ENCODE results near the gene CEP55.
"Not testable (repeated sequence)": the region's sequence is repeated elsewhere in the genome, so short reads cannot be mapped to it uniquely, and the experiment has no call there.

Gene CEP55

GRCh38 chr10:93496322-93497041, at the start of gene CEP55:
CEP55 (plus strand) TSS chr10:93496612; CDS start chr10:93500052, 3,440 bp downstream.
- peak; percentile 96 for DNase-seq

- no peak for DNase-seq
Observed at GRCh38 chr10:93447019-93447418, 49.4 kb upstream of the CEP55 start.

GRCh38 chr10:93447970-93448369, 48.4 kb upstream of the CEP55 start:
- DNase-seq = no peak

- no peak for DNase-seq
Observed at GRCh38 chr10:93451244-93451947, 45.0 kb upstream of the CEP55 start.

GRCh38 chr10:93452143-93452542, 44.3 kb upstream of the CEP55 start:
- no peak for DNase-seq

GRCh38 chr10:93454146-93454545, 42.3 kb upstream of the CEP55 start:
- no peak for DNase-seq

- DNase-seq = no peak
Observed at GRCh38 chr10:93454736-93455135, 41.7 kb upstream of the CEP55 start.

- DNase-seq = no peak
Observed at GRCh38 chr10:93456480-93456879, 39.9 kb upstream of the CEP55 start.

GRCh38 chr10:93457511-93457910, 38.9 kb upstream of the CEP55 start:
- DNase-seq = no peak

GRCh38 chr10:93458821-93459257, 37.6 kb upstream of the CEP55 start:
- DNase-seq = peak; percentile 24

- no peak for DNase-seq
Observed at GRCh38 chr10:93459466-93459865, 36.9 kb upstream of the CEP55 start.

- no peak for DNase-seq
Observed at GRCh38 chr10:93461109-93461806, 35.2 kb upstream of the CEP55 start.

GRCh38 chr10:93461807-93462178, 34.6 kb upstream of the CEP55 start:
- no peak for DNase-seq

- DNase-seq = no peak
Observed at GRCh38 chr10:93462371-93462770, 34.0 kb upstream of the CEP55 start.

- DNase-seq = no peak
Observed at GRCh38 chr10:93462881-93463280, 33.5 kb upstream of the CEP55 start.

GRCh38 chr10:93463723-93464476, 32.5 kb upstream of the CEP55 start:
- DNase-seq = no peak

- no peak for DNase-seq
Observed at GRCh38 chr10:93464776-93465388, 31.5 kb upstream of the CEP55 start.

- no peak for DNase-seq
Observed at GRCh38 chr10:93465806-93466675, 30.4 kb upstream of the CEP55 start.

GRCh38 chr10:93467635-93468034, 28.8 kb upstream of the CEP55 start:
- DNase-seq = not testable (repeated sequence)

- DNase-seq = no peak
Observed at GRCh38 chr10:93468461-93469213, 27.8 kb upstream of the CEP55 start.

GRCh38 chr10:93469454-93469853, 27.0 kb upstream of the CEP55 start:
- DNase-seq = no peak
